Stimulated activated CD4-positive, alpha-beta T cell treated with anti-CD3 and anti-CD28 coated beads, TNF-alpha, amount 100 ng/mL, for 24 hours (primary cell): ENCODE data around the gene LYSMD1.

Experiments used
- DNase-seq, 3 experiments: peaks; one replicate each; pipeline ENCODE4 v3.0.0-alpha.2; 2020; ENCODE audit warnings: low read depth in 3 of 3

LYSMD1 gene

GRCh38 chr1:151137789-151138188, 27.9 kb downstream of the LYSMD1 start:
- DNase-seq = no peak

GRCh38 chr1:151135433-151136385, 30.0 kb downstream of the LYSMD1 start:
- no peak for DNase-seq

- no peak for DNase-seq
Observed at GRCh38 chr1:151134991-151135390, 30.7 kb downstream of the LYSMD1 start.

GRCh38 chr1:151134396-151134795, 31.3 kb downstream of the LYSMD1 start:
- DNase-seq = no peak

- DNase-seq = no peak
Observed at GRCh38 chr1:151133018-151133806, 32.5 kb downstream of the LYSMD1 start.

GRCh38 chr1:151132335-151133017, 33.2 kb downstream of the LYSMD1 start:
- DNase-seq = no peak

- no peak for DNase-seq
Observed at GRCh38 chr1:151131701-151132334, 33.9 kb downstream of the LYSMD1 start.

GRCh38 chr1:151130987-151131586, 34.6 kb downstream of the LYSMD1 start:
- peak; percentile 69 to 82 (median 77) for DNase-seq

- no peak for DNase-seq
Observed at GRCh38 chr1:151128800-151129199, 36.9 kb downstream of the LYSMD1 start.

GRCh38 chr1:151124763-151125403, 40.8 kb downstream of the LYSMD1 start:
- DNase-seq = no peak

- DNase-seq = no peak
Observed at GRCh38 chr1:151113877-151114276, 51.8 kb downstream of the LYSMD1 start.
